ENCODE data around the gene SPOP.

SPOP gene

DNA sequence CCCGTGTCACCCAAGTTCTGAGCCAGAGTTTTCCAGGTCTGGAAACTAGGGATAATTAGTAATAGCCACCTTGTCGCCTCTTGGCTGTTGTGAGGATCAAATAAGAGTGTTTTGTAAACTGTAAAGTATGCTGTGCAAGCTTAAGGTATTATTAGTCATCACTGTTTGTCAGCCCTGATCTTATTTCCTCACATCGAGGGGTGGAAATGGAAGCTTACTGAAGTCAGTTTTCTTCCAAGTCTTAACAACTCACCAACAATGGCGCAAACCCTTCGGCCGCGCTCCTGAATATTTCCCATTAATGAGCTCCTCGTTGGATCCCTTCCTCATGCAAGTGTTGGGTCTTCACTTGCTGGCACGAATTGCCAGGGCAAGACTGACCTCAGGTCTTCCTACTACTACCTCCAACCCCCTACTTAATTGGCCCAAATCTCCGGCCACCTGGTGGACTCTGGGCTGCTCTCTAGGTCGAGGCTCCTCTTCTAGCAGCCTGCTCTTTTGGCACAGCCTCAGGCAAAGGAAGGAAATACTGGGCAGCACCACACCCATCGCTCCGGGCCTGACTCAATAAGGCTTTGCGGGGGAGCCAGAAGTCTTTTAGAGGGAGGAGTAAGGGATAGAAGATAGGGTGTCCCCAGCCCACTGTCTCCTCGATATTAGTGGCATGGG lies 30.8 kb upstream of the SPOP start:
- Histone ChIP-seq H3K4me3 (ENCODE audit: low read length) (peak overlapping the region; percentile 94), H3K27me3 (replicated peaks; ENCODE audit: control insufficient read depth, insufficient read depth, low read length) (no peaks in the 10 kb centered on the region), H3K9ac (ENCODE audit: low read length) (peak overlapping the region; percentile 95), H3K9me3 (ENCODE audit: control insufficient read depth, low read length) (no peaks in the 10 kb centered on the region), H3K36me3 (ENCODE audit: control insufficient read depth, insufficient read depth, low read length, severe bottlenecking) (peaks cover 34% of the 10 kb centered on the region), H3K4me1 (ENCODE audit: control insufficient read depth, insufficient read depth, low read length) (peaks cover 26% of the 10 kb centered on the region)
- DNase-seq (ENCODE audit: low read depth), result no peak

DNA sequence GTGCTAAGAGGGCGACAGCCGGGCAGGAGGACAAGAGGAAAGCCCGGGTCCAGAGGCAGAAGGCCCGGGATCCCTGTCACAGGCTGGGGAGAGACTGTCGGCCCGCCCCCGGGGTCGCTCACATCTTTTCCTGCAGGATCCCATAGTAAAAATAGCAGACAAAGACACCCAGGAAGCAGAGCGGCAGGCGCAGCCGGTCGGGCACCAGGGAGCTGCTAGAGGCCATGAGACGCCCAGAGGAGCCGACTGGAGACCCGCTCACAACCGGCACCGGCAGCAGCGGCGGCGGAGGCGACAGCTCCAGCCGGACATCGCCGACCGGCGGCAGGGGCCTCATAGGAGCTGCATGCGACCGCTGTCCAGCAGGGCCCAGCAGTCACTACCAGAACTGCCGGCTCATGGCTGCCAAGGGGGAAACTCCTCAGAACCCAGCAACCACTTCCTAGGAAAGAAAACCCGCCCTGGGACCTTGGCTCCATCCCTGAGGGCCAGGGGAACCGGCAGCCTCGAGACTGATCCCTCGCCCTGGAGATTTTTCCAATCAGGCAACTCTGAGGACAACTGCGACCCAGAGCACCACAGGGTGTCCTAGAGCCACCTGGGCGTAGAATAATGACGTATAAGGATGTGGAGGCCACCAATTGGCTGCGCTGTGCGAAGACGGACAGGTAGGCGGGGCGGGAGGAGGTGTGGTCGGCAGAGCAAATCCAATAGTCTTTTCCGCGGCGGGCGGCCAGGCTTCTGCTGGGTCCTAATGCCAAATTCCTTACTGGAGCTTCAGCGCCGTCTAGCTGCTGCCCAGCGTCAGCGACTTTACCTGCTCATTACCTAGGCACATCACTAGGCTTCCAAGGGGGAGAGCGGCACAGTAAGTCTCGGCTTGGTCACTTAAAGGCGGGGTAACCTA lies 30.0 kb upstream of the SPOP start, which contains the start of gene SLC35B1:
Gene SLC35B1 (minus strand): TSS at position 357 of the 907 bp plus-strand sequence. CDS start 131 bp downstream, at position 226.
- peak; percentile 99 for DNase-seq (ENCODE audit: low read depth)
- H3K9me3 ChIP-seq (ENCODE audit: control insufficient read depth, low read length), result no peaks in the 10 kb centered on the region
- H3K36me3 ChIP-seq (ENCODE audit: control insufficient read depth, insufficient read depth, low read length, severe bottlenecking), result peaks cover 38% of the 10 kb centered on the region
- no peaks in the 10 kb centered on the region for H3K27me3 ChIP-seq (replicated peaks; ENCODE audit: control insufficient read depth, insufficient read depth, low read length)
- H3K4me1 ChIP-seq (ENCODE audit: control insufficient read depth, insufficient read depth, low read length), result peaks cover 28% of the 10 kb centered on the region
- H3K9ac ChIP-seq (ENCODE audit: low read length), result peak within 1 kb of the TSS; percentile 95
- H3K4me3 ChIP-seq (ENCODE audit: low read length), result peak within 1 kb of the TSS; percentile 94

DNA sequence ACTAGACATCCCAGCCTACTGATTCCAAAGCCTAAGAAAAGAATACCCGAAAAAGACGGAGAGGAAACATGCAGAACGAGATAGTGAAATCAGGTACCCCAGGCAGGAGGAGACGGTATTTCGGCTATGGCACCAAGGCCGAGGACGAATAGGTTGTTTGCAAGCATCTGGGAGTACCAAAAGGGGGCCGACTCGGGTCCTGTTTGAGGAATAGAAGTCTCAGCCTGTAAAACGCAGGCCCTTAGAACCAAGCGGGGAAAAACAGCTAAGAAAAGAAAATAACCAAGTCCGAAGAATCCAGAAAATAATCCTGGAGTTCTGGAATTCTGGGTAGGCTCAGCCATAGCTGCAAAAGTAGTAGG lies 29.3 kb upstream of the SPOP start:
- peaks cover 28% of the 10 kb centered on the region for H3K4me1 ChIP-seq (ENCODE audit: control insufficient read depth, insufficient read depth, low read length)

DNA sequence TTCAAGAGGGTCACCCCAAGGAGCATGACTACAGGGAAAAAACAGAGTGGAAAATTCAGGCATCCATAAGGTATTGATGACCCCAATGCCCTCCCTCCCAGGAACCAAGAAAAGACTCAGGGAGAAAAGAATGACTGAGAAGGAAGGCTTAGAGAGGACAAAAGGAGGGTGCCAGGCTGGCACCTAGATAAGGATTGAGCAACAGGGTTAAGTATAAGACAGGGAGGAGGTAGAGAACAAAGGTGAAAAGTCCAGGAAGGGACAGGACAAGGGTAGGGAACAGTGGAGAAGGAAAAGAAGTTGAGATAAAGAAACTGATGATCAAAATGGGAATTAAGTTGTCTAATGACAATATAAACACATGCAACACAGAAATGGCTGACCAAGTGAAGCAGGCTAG lies 27.4 kb upstream of the SPOP start:
- no peaks in the 10 kb centered on the region for H3K27me3 ChIP-seq (replicated peaks; ENCODE audit: control insufficient read depth, insufficient read depth, low read length)
- no peak overlapping the region for H3K9ac ChIP-seq (ENCODE audit: low read length)
- peaks cover 28% of the 10 kb centered on the region for H3K4me1 ChIP-seq (ENCODE audit: control insufficient read depth, insufficient read depth, low read length)
- no peaks in the 10 kb centered on the region for H3K9me3 ChIP-seq (ENCODE audit: control insufficient read depth, low read length)
- DNase-seq (ENCODE audit: low read depth), result no peak
- H3K36me3 ChIP-seq (ENCODE audit: control insufficient read depth, insufficient read depth, low read length, severe bottlenecking), result peaks cover 55% of the 10 kb centered on the region
- no peak overlapping the region for H3K4me3 ChIP-seq (ENCODE audit: low read length)

More for the DNA sequence above, 29.3 kb upstream of the SPOP start:
- Histone ChIP-seq H3K36me3 (ENCODE audit: control insufficient read depth, insufficient read depth, low read length, severe bottlenecking) (peaks cover 44% of the 10 kb centered on the region), H3K9ac (ENCODE audit: low read length) (peak overlapping the region; percentile 95), H3K9me3 (ENCODE audit: control insufficient read depth, low read length) (no peaks in the 10 kb centered on the region), H3K27me3 (replicated peaks; ENCODE audit: control insufficient read depth, insufficient read depth, low read length) (no peaks in the 10 kb centered on the region), H3K4me3 (ENCODE audit: low read length) (peak overlapping the region; percentile 94)
- DNase-seq (ENCODE audit: low read depth), result peak; percentile 35

DNA sequence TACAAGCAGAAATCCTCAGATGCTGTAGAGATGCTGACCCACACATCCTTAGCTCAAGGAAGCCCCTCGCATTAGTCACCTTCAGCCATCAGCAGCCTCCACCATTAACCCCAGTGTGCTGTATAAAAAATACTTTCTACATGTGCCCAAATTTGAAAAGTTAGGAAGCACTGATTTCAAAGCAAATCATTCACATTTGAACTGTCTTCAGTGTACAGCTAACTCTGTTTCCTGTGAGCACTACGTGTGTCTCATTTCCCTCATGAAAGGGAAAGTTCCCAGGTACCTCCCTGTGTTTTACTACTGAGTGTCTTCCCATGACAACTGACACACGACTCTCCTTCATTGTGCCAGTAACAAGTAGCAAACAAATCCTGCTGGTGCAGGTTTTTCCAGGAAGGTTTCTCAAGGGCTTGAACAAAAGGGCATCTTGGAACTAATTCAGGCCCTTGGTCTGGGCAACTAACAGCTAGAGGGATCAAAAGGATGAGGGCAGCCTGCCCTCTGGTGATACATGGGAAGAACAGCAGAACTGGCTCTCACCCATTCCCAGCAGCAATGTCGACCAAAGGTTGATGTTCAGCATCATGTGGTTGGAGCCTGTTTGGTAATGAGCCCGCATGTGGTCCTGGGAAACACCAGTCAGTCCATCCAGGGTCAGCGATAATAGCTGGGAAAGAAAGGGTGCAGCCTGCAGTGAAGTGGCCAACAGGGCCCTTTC lies 25.8 kb upstream of the SPOP start:
- H3K4me3 ChIP-seq (ENCODE audit: low read length), result no peak overlapping the region
- H3K36me3 ChIP-seq (ENCODE audit: control insufficient read depth, insufficient read depth, low read length, severe bottlenecking), result peaks cover 61% of the 10 kb centered on the region
- H3K9me3 ChIP-seq (ENCODE audit: control insufficient read depth, low read length), result no peaks in the 10 kb centered on the region
- peaks cover 21% of the 10 kb centered on the region for H3K4me1 ChIP-seq (ENCODE audit: control insufficient read depth, insufficient read depth, low read length)
- H3K9ac ChIP-seq (ENCODE audit: low read length), result no peak overlapping the region
- H3K27me3 ChIP-seq (replicated peaks; ENCODE audit: control insufficient read depth, insufficient read depth, low read length), result no peaks in the 10 kb centered on the region
- DNase-seq (ENCODE audit: low read depth), result peak; percentile 43

DNA sequence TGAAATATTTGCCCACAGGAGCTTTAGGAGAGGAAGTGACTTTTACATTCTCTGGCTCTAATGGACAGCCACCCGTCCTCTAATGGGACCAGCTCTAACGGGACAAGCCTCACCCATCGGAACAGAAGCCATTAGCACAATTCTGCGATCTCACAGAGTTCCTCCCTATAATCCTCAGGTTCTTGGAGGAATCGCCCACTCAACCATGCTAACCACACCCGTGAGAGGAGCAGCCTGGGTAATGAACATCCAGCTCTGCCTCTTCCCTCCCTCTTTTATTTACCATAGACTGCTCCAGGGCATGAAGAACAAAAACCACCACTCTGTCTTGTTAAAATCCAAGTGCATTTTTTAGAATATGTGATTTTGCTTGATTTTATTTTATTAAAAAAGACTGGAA lies 23.1 kb upstream of the SPOP start:
- H3K4me1 ChIP-seq (ENCODE audit: control insufficient read depth, insufficient read depth, low read length), result peaks cover 6% of the 10 kb centered on the region
- peaks cover 61% of the 10 kb centered on the region for H3K36me3 ChIP-seq (ENCODE audit: control insufficient read depth, insufficient read depth, low read length, severe bottlenecking)
- no peaks in the 10 kb centered on the region for H3K9me3 ChIP-seq (ENCODE audit: control insufficient read depth, low read length)
- no peak for DNase-seq (ENCODE audit: low read depth)
- no peaks in the 10 kb centered on the region for H3K27me3 ChIP-seq (replicated peaks; ENCODE audit: control insufficient read depth, insufficient read depth, low read length)
- H3K4me3 ChIP-seq (ENCODE audit: low read length), result no peak overlapping the region
- no peak overlapping the region for H3K9ac ChIP-seq (ENCODE audit: low read length)

DNA sequence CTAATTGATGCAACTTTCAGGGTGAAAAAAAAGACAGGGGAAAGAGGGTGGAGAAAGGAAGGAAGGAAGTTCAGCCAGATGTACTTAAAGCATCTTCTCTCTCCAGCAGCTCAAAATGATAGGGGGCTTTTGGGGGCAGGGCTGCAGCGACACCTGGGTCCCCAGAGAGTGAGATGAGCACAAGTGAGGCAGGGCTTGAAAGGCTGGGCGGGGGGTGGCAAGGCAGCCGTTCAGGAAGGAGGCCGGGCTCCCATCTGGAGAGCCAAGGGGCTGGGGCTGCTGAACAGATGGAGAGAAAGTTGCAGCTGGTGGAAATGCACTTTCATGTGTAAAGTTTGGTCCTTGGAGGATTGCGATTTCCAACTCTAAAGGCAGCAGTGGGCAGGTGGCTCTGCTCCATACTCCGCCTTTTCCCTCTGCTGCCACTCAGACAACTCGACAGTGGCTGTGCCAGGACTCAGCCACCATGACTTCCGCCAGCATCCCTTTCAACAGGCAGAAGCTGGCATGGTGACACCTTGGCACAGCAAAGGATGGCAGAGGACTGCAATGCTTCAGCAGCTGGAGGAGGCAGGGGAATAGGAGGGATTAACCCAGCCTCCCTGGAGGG lies 22.2 kb upstream of the SPOP start:
- peaks cover 53% of the 10 kb centered on the region for H3K36me3 ChIP-seq (ENCODE audit: control insufficient read depth, insufficient read depth, low read length, severe bottlenecking)
- no peak overlapping the region for H3K9ac ChIP-seq (ENCODE audit: low read length)
- peaks cover 2% of the 10 kb centered on the region for H3K27me3 ChIP-seq (replicated peaks; ENCODE audit: control insufficient read depth, insufficient read depth, low read length)
- H3K4me3 ChIP-seq (ENCODE audit: low read length), result no peak overlapping the region
- peaks cover 3% of the 10 kb centered on the region for H3K4me1 ChIP-seq (ENCODE audit: control insufficient read depth, insufficient read depth, low read length)
- H3K9me3 ChIP-seq (ENCODE audit: control insufficient read depth, low read length), result no peaks in the 10 kb centered on the region
- no peak for DNase-seq (ENCODE audit: low read depth)

DNA sequence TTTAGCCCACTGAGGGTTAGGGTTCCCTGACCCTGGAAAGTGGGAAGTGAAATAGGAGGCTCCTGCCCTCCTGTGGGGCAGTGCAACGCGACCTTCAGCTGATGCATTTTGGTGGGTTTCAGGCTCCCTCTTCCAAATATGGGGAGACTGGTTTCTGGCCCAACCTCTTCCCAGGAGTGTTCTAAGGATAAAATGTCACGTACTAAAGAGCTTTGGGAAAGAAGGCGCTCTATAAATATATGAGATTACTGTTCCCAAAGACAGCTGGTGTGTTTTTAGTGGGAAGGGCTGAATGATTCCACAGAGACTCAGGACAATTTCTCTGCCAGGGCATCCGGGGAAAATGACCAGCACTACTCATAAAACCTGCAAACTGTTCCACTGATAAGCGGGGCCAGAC lies 20.1 kb upstream of the SPOP start:
- Histone ChIP-seq H3K4me1 (ENCODE audit: control insufficient read depth, insufficient read depth, low read length) (no peaks in the 10 kb centered on the region), H3K4me3 (ENCODE audit: low read length) (no peak overlapping the region), H3K9me3 (ENCODE audit: control insufficient read depth, low read length) (no peaks in the 10 kb centered on the region), H3K9ac (ENCODE audit: low read length) (no peak overlapping the region), H3K36me3 (ENCODE audit: control insufficient read depth, insufficient read depth, low read length, severe bottlenecking) (peaks cover 34% of the 10 kb centered on the region), H3K27me3 (replicated peaks; ENCODE audit: control insufficient read depth, insufficient read depth, low read length) (peaks cover 6% of the 10 kb centered on the region)
- DNase-seq (ENCODE audit: low read depth), result no peak

DNA sequence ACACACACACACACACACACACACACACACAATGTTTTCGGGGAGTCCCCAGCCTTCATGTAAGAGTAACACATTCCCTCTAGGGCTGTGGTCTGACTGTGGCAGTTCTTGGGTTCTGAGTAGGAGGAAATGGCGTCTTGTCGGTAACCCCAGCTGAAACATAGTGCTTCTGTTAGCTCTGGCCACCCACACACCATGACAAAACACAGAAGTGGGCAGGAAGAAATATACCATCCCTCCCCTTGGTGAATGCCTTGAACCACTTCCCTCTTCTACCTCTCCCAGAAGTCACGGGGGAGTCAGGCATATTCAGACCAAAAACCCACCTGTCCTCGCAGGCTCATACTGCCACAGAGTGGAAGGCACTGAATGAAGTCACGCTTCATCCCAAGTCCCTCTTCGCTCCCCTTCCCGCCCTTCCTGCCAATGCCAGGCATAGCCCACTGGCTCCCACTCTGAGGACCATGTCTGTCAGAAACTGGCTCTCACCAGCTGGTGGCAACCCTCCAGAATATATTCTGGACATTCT lies 18.4 kb upstream of the SPOP start:
- Histone ChIP-seq H3K27me3 (replicated peaks; ENCODE audit: control insufficient read depth, insufficient read depth, low read length) (peaks cover 6% of the 10 kb centered on the region), H3K4me1 (ENCODE audit: control insufficient read depth, insufficient read depth, low read length) (peaks cover 9% of the 10 kb centered on the region), H3K9me3 (ENCODE audit: control insufficient read depth, low read length) (no peaks in the 10 kb centered on the region), H3K4me3 (ENCODE audit: low read length) (no peak overlapping the region), H3K36me3 (ENCODE audit: control insufficient read depth, insufficient read depth, low read length, severe bottlenecking) (peaks cover 17% of the 10 kb centered on the region), H3K9ac (ENCODE audit: low read length) (no peak overlapping the region)
- DNase-seq (ENCODE audit: low read depth), result no peak

DNA sequence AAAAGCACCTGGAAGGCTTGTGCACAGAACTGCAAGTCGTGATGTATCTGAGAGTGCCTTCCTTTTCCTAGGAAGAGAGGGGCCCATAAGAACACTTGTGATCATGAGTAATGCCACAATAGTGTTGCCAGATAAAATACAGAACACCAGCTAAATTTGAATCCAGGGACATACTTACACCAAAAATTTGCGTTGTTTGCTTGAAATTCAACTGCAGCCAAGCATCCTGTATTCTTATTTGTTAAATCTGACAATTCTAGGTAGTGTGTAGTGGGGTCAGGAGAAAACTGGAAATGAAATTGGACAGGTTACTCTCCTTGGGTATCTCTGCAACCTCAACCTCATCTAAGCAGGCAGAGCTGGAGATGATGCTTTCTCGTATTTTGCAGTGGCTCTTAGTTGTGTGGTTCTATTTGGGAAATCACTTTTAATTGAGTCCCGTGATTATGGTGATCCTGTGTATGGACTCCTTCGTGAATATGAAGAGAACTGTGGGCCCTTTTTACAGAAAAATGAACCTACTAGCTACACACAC lies 17.9 kb upstream of the SPOP start:
- Histone ChIP-seq H3K27me3 (replicated peaks; ENCODE audit: control insufficient read depth, insufficient read depth, low read length) (peaks cover 6% of the 10 kb centered on the region), H3K36me3 (ENCODE audit: control insufficient read depth, insufficient read depth, low read length, severe bottlenecking) (peaks cover 11% of the 10 kb centered on the region), H3K4me3 (ENCODE audit: low read length) (no peak overlapping the region), H3K9ac (ENCODE audit: low read length) (no peak overlapping the region), H3K9me3 (ENCODE audit: control insufficient read depth, low read length) (no peaks in the 10 kb centered on the region), H3K4me1 (ENCODE audit: control insufficient read depth, insufficient read depth, low read length) (peaks cover 14% of the 10 kb centered on the region)
- DNase-seq (ENCODE audit: low read depth), result no peak
